Measurements from ENCODE around the gene CHMP1A.
A peak's percentile ranks its signal among the peaks of the same experiment; 100 is the strongest.

Gene CHMP1A

DNA sequence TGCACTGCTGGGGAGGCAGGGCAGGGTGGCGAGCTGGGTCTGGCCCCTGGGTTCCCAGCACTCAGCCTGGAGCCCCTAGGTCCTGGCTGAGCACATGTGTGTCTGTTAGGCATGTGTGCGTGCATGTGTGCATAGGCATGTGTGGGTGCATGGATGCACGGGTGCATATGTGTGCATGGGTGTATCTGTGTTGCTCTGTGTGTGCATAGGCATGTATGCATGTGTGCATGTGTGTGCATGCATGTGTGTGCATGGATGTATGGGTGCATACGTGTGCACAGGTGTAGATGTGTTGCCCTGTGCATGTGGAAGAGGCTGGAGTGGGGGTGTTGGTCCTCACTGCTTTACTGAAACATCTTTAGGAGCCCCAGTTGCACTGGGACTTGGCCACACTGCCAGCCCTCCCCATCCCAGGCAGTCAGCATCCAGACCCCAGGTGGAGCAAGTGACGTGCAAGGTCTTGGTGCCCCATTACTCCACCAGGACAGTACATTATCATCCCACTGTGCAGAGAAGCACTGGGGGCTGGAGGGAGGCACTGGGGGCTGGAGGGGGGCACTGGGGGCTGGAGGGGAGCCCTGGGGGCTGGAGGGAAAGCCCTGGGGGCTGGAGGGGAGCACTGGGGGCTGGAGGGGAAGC is 54.4 kb downstream of the CHMP1A start:
- DNase-seq: no peak

GRCh38 chr16:89602273-89602951 is 55.1 kb downstream of the CHMP1A start:
- DNase-seq: peak; percentile 73

- DNase-seq: no peak
Observed at GRCh38 chr16:89601906-89602272, 55.6 kb downstream of the CHMP1A start.

- no peak for DNase-seq
Observed at GRCh38 chr16:89600956-89601355, 56.6 kb downstream of the CHMP1A start.

DNA sequence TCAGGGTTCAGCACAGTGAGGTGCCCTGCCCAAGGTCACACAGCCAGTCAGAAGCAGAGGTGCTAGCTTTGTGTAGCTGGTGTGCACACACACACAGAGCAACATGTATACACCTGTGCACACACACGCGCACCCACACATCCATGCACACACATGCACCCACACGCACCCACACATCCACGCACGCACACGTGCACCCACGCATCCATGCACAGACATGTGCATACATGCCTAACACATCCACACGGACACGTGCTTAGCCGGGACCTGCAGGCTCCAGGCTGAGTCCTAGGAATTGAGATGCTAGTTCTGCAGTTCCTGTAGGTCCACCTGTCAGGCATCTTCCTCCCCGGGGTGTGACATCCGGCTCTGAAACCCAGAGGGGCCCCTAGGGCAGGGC is 57.1 kb downstream of the CHMP1A start:
- no peak for DNase-seq

GRCh38 chr16:89599902-89600301 is 57.6 kb downstream of the CHMP1A start:
- no peak for DNase-seq

DNA sequence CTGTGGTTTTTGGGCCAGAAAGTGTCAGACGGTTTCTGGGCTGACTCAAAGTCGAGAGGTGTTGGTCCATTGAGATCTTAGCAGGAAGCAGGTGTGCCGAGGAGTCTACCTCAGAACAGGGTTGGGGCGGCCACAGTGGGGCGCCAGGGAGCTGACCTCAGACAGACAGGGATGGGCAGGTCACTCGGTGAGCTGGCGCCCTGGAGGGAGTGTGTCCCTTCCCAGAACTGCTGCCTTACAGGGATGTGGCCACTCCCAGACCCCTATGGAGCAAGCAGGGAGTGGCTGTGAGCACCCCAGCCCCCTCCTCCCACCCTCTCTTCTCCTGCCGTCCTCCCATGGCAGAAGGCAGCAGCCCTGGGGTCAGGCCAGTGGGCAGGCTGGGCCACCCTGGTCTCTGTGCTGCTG is 58.1 kb downstream of the CHMP1A start:
- peak; percentile 22 for DNase-seq

- no peak for DNase-seq
Observed at GRCh38 chr16:89598199-89598598, 59.3 kb downstream of the CHMP1A start.

DNA sequence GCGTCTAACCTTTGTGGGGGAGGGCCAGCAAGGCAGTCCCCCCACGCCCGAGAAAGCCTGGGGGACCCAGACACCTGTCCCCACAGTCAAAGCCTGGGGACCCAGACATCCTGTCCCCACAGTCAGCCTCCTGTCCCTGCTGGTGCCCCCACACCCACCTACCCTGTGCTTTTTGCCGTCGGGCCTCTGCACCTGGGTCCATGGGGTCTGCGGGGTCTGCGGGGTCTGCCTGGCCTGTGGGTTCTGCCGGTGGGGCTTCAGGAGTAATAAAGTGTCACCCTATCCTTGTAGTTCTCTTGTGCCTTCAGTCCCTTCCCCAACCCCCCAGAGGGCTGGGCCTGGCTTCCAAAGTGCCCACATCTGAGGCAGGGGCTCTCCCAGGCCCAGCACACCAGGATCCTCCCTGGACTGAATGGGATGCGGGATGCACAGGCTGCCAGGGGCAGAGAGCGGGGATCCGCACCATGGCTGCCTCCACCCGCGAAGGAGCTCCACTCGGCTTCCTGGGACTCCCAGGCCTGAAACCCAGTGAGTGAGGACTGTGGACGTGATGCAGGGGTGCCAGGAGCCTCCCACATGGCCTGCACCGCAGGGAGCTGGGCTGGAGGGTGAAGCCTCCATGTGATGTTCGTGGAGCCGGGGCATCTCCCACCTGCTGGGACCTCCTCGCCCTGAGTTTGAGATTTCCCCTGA is 60.4 kb downstream of the CHMP1A start:
- DNase-seq: no peak

DNA sequence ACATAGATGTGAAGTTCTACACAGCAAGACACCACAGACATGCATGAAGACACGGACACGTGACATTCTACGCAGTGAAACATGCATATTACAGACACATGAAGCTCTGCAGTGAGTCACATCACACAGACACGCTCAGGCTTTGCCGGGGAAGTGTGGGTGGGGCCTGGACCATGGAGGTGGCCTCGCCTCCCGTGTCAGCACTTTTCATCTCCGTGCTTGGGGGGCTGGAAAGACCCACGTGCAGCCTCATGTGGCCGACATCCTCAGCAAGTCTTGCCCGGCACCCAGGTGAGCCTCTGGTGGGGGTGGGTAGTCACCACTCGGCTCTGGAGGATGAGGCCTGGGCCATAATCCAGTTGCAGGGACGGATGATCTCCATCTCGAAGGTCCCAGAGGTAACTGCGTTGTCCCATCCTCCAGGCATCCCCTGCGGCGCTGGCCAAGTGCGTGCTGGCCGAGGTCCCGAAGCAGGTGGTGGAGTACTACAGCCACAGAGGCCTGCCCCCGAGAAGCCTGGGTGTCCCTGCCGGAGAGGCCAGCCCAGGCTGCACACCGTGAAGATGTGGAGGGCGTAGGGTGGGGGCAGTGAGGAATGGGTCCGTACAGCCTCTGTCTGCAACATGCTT is 61.3 kb downstream of the CHMP1A start:
- DNase-seq: no peak

GRCh38 chr16:89595330-89596060 is 62.0 kb downstream of the CHMP1A start:
- no peak for DNase-seq

Measured in stimulated activated CD4-positive, alpha-beta T cell treated with anti-CD3 and anti-CD28 coated beads, Interleukin-4, amount 100 ng/mL, for 1 hour (primary cell).